ENCODE results near the gene PIK3R4. TPM values are rescaled to one million over a fixed set of nuclear protein-coding genes. Genes with fewer than 3 reads are reported as not detected.

PIK3R4 gene
- total and polyA plus RNA-seq, 4 donors: 14.3 to 36.6 (median 22.2) TPM

- H3K27me3 ChIP-seq (ENCODE audit: control insufficient read depth in 4 of 4, insufficient read depth in 4 of 4, low read length in 3 of 4): no peaks in the 10 kb centered on the region
- no peak overlapping the region for H3K27ac ChIP-seq (ENCODE audit: low read depth in 1 of 2, low read length in 2 of 2)
- no peaks in the 10 kb centered on the region for H3K4me1 ChIP-seq (ENCODE audit: control insufficient read depth in 4 of 4, insufficient read depth in 4 of 4, low read length in 3 of 4)
- H3K4me3 ChIP-seq (ENCODE audit: low read depth in 1 of 3, low read length in 3 of 3): no peak overlapping the region
- no peak for DNase-seq (ENCODE audit: low spot score)
- TF ChIP-seq RAD21 (IDR thresholded peaks at IDR 0.05) (no peak), TAF1 (conservative IDR thresholded peaks at IDR 0.05) (no peak), ZBTB33 (IDR thresholded peaks at IDR 0.05) (no peak), HNF4A (conservative IDR thresholded peaks at IDR 0.05) (no peak)
- peaks cover 9 to 49% (median 38%) of the 10 kb centered on the region in 4 donors for H3K36me3 ChIP-seq (ENCODE audit: control insufficient read depth in 4 of 4, insufficient read depth in 3 of 4, low read depth in 1 of 4, low read length in 3 of 4)
- no peaks in the 10 kb centered on the region for H3K9me3 ChIP-seq (ENCODE audit: control insufficient read depth in 4 of 4, low read length in 3 of 4)
- H3K9ac ChIP-seq (ENCODE audit: low read depth in 1 of 2, low read length in 2 of 2): no peak overlapping the region
These were observed 59.3 kb downstream of the PIK3R4 start for GRCh38 chr3:130687327-130687726.

GRCh38 chr3:130686833-130687232 is 59.8 kb downstream of the PIK3R4 start:
- DNase-seq (ENCODE audit: low spot score): no peak
- peaks cover 13 to 54% (median 43%) of the 10 kb centered on the region in 4 donors for H3K36me3 ChIP-seq (ENCODE audit: control insufficient read depth in 4 of 4, insufficient read depth in 3 of 4, low read depth in 1 of 4, low read length in 3 of 4)
- no peak overlapping the region for H3K4me3 ChIP-seq (ENCODE audit: low read depth in 1 of 3, low read length in 3 of 3)
- no peaks in the 10 kb centered on the region for H3K4me1 ChIP-seq (ENCODE audit: control insufficient read depth in 4 of 4, insufficient read depth in 4 of 4, low read length in 3 of 4)
- H3K9me3 ChIP-seq (ENCODE audit: control insufficient read depth in 4 of 4, low read length in 3 of 4): no peaks in the 10 kb centered on the region
- no peaks in the 10 kb centered on the region for H3K27me3 ChIP-seq (ENCODE audit: control insufficient read depth in 4 of 4, insufficient read depth in 4 of 4, low read length in 3 of 4)
- WGBS: 94% methylated on average over 1 of the region's 1 CpG
- no peak for TF ChIP-seq NR2F2 (IDR thresholded peaks at IDR 0.05)
- no peak for TF ChIP-seq HNF4G (IDR thresholded peaks at IDR 0.05)
- TF ChIP-seq ZBTB33 (IDR thresholded peaks at IDR 0.05): no peak
- TF ChIP-seq TAF1 (conservative IDR thresholded peaks at IDR 0.05): no peak
- no peak for TF ChIP-seq YY1 (IDR thresholded peaks at IDR 0.05)
- no peak for TF ChIP-seq EGR1 (IDR thresholded peaks at IDR 0.05; ENCODE audit: low read depth in 2 of 2)
- TF ChIP-seq RAD21 (IDR thresholded peaks at IDR 0.05): no peak
- TF ChIP-seq GABPA (IDR thresholded peaks at IDR 0.05 in 1 of 2, conservative IDR thresholded peaks at IDR 0.05 in 1 of 2): no peak
- TF ChIP-seq JUND (IDR thresholded peaks at IDR 0.05): no peak
- no peak for TF ChIP-seq CTCF (IDR thresholded peaks at IDR 0.05; ENCODE audit: low read depth, low read length, missing input control)
- TF ChIP-seq SP1 (IDR thresholded peaks at IDR 0.05): no peak
- TF ChIP-seq ATF3 (IDR thresholded peaks at IDR 0.05): no peak
- no peak for TF ChIP-seq FOXA1 (IDR thresholded peaks at IDR 0.05)
- no peak for TF ChIP-seq HNF4A (conservative IDR thresholded peaks at IDR 0.05)
- TF ChIP-seq REST (IDR thresholded peaks at IDR 0.05): no peak
- TF ChIP-seq RXRA (IDR thresholded peaks at IDR 0.05): no peak
- TF ChIP-seq MAX (IDR thresholded peaks at IDR 0.05): no peak
- TF ChIP-seq FOXA2 (IDR thresholded peaks at IDR 0.05): no peak
- no peak overlapping the region for H3K27ac ChIP-seq (ENCODE audit: low read depth in 1 of 2, low read length in 2 of 2)
- H3K9ac ChIP-seq (ENCODE audit: low read depth in 1 of 2, low read length in 2 of 2): no peak overlapping the region
